ENCODE data around the gene REEP1.

REEP1 gene

GRCh38 chr2:86186431-86186830 is 151.0 kb downstream of the REEP1 start:
- no peak overlapping the region for H3K4me3 ChIP-seq (ENCODE audit: low read depth, low read length)
- DNase-seq (ENCODE audit: low read depth), result no peak
- no peak for TF ChIP-seq CTCF (IDR thresholded peaks at IDR 0.05; ENCODE audit: control insufficient read depth, extremely low read depth, insufficient read depth)

DNA sequence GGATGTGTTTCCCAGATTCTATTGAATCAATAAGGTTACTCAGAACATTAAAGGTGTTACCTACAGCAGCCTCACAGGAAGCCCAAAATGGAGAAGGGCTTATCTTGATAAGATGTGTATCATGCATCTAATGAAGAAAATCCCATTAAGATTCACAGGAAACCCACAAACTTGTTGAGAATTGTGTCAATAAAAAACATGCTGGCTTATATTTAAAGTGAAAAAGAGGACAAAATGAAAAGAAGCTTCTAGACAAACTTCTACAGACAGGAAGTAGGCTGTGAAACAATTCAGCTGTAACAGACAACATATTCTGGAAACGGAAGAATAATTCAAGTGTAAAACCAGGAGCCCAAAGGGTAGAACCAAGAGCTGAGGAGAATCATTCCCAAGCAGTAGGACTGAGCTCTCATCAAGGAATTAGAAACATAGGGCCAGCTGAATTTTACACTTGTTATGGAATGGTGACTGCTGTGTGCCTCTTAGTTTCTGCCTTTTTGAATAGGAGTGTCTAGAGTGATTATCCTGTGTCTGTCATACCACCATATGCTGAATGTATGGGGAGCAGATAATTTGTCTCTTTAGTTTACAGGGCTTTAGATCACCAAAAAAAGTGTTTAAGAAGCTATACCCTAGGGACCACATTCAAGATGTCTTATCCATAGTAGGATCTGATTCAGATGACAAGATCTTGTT is 151.8 kb downstream of the REEP1 start:
- H3K4me3 ChIP-seq (ENCODE audit: low read depth, low read length), result no peak overlapping the region
- no peak for DNase-seq (ENCODE audit: low read depth)
- TF ChIP-seq CTCF (IDR thresholded peaks at IDR 0.05; ENCODE audit: control insufficient read depth, extremely low read depth, insufficient read depth), result no peak

DNA sequence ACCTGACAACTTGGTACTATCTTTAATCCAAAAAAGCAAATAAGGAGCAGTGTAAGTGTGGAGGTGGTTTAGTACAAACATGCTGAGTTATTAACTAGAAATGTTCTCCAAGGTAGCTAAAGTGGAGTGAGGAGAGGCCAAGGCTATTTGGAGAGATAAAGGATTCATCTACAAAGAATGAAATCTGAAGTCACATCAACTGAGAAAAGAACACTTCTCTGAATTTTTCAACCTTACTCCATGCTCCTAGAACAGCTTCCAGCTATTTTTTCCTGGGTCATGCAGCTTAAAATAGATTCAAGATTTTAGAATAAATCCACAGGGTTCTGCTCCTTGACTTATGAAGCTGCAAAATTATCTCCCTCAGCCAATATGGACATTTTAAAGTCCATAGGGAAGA is 160.8 kb downstream of the REEP1 start:
- no peak for DNase-seq (ENCODE audit: low read depth)
- no peak for TF ChIP-seq CTCF (IDR thresholded peaks at IDR 0.05; ENCODE audit: control insufficient read depth, extremely low read depth, insufficient read depth)
- no peak overlapping the region for H3K4me3 ChIP-seq (ENCODE audit: low read depth, low read length)

DNA sequence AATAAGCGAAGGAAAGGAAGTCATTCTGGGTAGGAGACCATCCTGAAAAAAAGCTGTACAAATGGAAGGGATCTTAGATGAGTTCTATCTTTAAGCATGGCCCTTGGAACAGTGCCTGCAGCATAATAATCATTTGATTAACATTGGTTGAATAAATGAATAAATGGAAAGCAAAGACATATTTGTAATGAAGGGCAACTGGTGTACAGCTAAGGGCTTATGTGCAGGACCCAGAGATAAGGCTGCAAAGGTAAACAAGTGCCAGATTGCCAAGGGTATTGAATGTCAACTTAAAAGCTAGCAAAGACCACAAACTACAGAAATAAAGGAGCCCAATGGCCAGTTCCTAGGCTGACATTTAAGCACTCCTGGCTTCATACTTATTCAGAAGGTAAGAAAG is 161.6 kb downstream of the REEP1 start:
- DNase-seq (ENCODE audit: low read depth), result no peak
- TF ChIP-seq CTCF (IDR thresholded peaks at IDR 0.05; ENCODE audit: control insufficient read depth, extremely low read depth, insufficient read depth), result no peak
- H3K4me3 ChIP-seq (ENCODE audit: low read depth, low read length), result no peak overlapping the region

GRCh38 chr2:86174445-86174844 is 163.0 kb downstream of the REEP1 start:
- no peak overlapping the region for H3K4me3 ChIP-seq (ENCODE audit: low read depth, low read length)
- no peak for TF ChIP-seq CTCF (IDR thresholded peaks at IDR 0.05; ENCODE audit: control insufficient read depth, extremely low read depth, insufficient read depth)
- DNase-seq (ENCODE audit: low read depth), result no peak

DNA sequence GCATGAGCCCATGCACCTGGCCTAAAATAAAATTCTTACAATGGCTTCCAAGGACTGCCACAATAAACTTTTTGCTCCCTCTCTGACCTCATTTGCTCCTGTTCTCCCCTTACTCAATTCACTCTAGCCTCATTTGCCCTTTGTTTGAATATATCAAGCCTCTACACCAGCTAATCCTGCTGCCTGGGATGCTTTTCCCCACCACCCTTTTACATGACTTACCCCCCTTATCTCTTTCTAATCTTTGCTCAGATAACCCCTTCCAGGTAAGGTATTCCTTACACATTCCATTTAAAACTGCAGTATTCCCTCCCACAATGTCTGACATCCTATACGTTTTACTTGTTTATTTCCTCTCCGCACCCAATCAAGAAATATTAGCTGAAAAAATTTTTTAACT is 164.8 kb downstream of the REEP1 start:
- H3K4me3 ChIP-seq (ENCODE audit: low read depth, low read length), result no peak overlapping the region
- no peak for TF ChIP-seq CTCF (IDR thresholded peaks at IDR 0.05; ENCODE audit: control insufficient read depth, extremely low read depth, insufficient read depth)
- no peak for DNase-seq (ENCODE audit: low read depth)

DNA sequence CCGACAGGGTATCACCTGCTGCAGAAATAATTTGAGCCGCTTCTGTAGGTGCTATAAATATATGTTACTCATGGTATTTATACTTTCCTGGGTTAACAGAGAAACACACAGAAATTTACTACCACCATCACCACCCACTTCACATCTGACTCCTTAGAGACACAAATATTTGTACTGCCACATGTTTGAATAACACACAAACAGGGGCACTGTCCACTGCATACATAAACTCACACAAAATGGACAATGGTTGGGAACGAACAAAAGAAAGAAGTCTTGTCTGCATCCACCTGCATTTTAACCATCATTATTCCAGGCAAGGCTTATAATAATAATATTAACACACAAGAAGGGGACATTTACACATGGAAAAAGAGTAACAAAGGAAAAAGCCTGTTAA is 166.1 kb downstream of the REEP1 start:
- no peak for TF ChIP-seq CTCF (IDR thresholded peaks at IDR 0.05; ENCODE audit: control insufficient read depth, extremely low read depth, insufficient read depth)
- DNase-seq (ENCODE audit: low read depth), result no peak
- no peak overlapping the region for H3K4me3 ChIP-seq (ENCODE audit: low read depth, low read length)
